GM18870 (cell line): ENCODE results near the gene TCFL5.
"Not testable (repeated sequence)": the region's sequence is repeated elsewhere in the genome, so short reads cannot be mapped to it uniquely, and the experiment has no call there.

ENCODE experiments used
- ATAC-seq: cut with Tn5 transposase; IDR thresholded peaks from one replicate; pipeline ENCODE4 v1.9.1; 2021; ENCODE audit warnings: moderate library complexity; ENCODE audit not compliant: unreplicated experiment

TCFL5 gene

GRCh38 chr20:62858058-62858830, 3.4 kb downstream of the TCFL5 start:
- ATAC-seq, result no peak

GRCh38 chr20:62856931-62857619, 4.5 kb downstream of the TCFL5 start:
- no peak for ATAC-seq

- no peak for ATAC-seq
Observed at GRCh38 chr20:62855120-62855519, 6.5 kb downstream of the TCFL5 start.

- ATAC-seq, result no peak
Observed at GRCh38 chr20:62854121-62854520, 7.5 kb downstream of the TCFL5 start.

GRCh38 chr20:62853304-62853703, 8.3 kb downstream of the TCFL5 start:
- not testable (repeated sequence) for ATAC-seq

GRCh38 chr20:62852841-62853240, 8.8 kb downstream of the TCFL5 start:
- ATAC-seq, result no peak

GRCh38 chr20:62852196-62852595, 9.4 kb downstream of the TCFL5 start:
- ATAC-seq, result no peak

GRCh38 chr20:62850333-62850974, 11.2 kb downstream of the TCFL5 start:
- no peak for ATAC-seq

GRCh38 chr20:62849431-62849830, 12.2 kb downstream of the TCFL5 start:
- ATAC-seq, result no peak

- ATAC-seq, result not testable (repeated sequence)
Observed at GRCh38 chr20:62848917-62849316, 12.7 kb downstream of the TCFL5 start.

GRCh38 chr20:62846166-62846890, 15.3 kb downstream of the TCFL5 start:
- ATAC-seq, result no peak

- no peak for ATAC-seq
Observed at GRCh38 chr20:62845416-62846160, 16.0 kb downstream of the TCFL5 start.

GRCh38 chr20:62844182-62844581, 17.4 kb downstream of the TCFL5 start:
- no peak for ATAC-seq

GRCh38 chr20:62843656-62844055, 18.0 kb downstream of the TCFL5 start:
- ATAC-seq, result no peak

GRCh38 chr20:62841705-62842212, 19.9 kb downstream of the TCFL5 start:
- no peak for ATAC-seq

GRCh38 chr20:62840244-62841197, 21.1 kb downstream of the TCFL5 start:
- no peak for ATAC-seq

- ATAC-seq, result no peak
Observed at GRCh38 chr20:62839816-62840215, 21.8 kb downstream of the TCFL5 start.

- no peak for ATAC-seq
Observed at GRCh38 chr20:62839261-62839660, 22.4 kb downstream of the TCFL5 start.
